Glutamatergic neuron (in vitro differentiated cells): ENCODE measurements around the gene STX1B. TPM values are rescaled to one million over a fixed set of nuclear protein-coding genes. Genes with fewer than 3 reads are reported as not detected.

Experiments used
- DNase-seq: peaks from one replicate; pipeline ENCODE4 v3.0.0; 2022
- H3K27ac Mint-ChIP-seq: one replicate; pipeline ENCODE4 v1.8.0; 2020; ENCODE audit warnings: mild to moderate bottlenecking, mixed read lengths, inconsistent platforms; ENCODE audit not compliant: unreplicated experiment
- H3K27me3 Mint-ChIP-seq: one replicate; pipeline ENCODE4 v1.8.0; 2020; ENCODE audit warnings: mild to moderate bottlenecking, moderate library complexity, mixed read lengths, inconsistent platforms; ENCODE audit not compliant: unreplicated experiment
- H3K36me3 Mint-ChIP-seq: one replicate; pipeline ENCODE4 v1.8.0; 2020; ENCODE audit warnings: mild to moderate bottlenecking, mixed read lengths, inconsistent platforms; ENCODE audit not compliant: unreplicated experiment
- H3K4me1 Mint-ChIP-seq: one replicate; pipeline ENCODE4 v1.8.0; 2020; ENCODE audit warnings: mild to moderate bottlenecking, low read depth, mixed read lengths, inconsistent platforms; ENCODE audit not compliant: unreplicated experiment
- H3K4me3 Mint-ChIP-seq: one replicate; pipeline ENCODE4 v1.8.0; 2020; ENCODE audit warnings: mild to moderate bottlenecking, mixed read lengths, inconsistent platforms; ENCODE audit not compliant: unreplicated experiment
- H3K9me3 Mint-ChIP-seq: one replicate; pipeline ENCODE4 v1.8.0; 2020; ENCODE audit warnings: mild to moderate bottlenecking, moderate library complexity, mixed read lengths, inconsistent platforms; ENCODE audit not compliant: unreplicated experiment
- CTCF ChIP-seq: fragments of 200-600 bp; sonication (generic); IDR thresholded peaks from one replicate; pipeline ENCODE4 v1.5.0; 2021; ENCODE audit not compliant: partially characterized antibody, unreplicated experiment
- total RNA-seq: library from RNA; stranded (reverse); fragmentation: NEBNext Ultra II Directional; extraction: Animal tissue kit (Norgen Biotek cat#: 25700); gene quantifications from one replicate; pipeline ENCODE4 v1.2.1, GENCODE V29; 2021; ENCODE audit not compliant: unreplicated experiment

STX1B gene
- total RNA-seq, 1 donor from 2014 or later = 51.6 TPM

GRCh38 chr16:31032736-31033708, 22.6 kb upstream of the STX1B start, which contains the start of gene STX4:
STX4 (plus strand) TSS chr16:31033558; CDS start chr16:31033806, 248 bp downstream.
- Mint-ChIP-seq H3K36me3 (no peaks in the 10 kb centered on the region), H3K4me3 (peak within 1 kb of the TSS; percentile 90), H3K27me3 (peaks cover 9% of the 10 kb centered on the region), H3K4me1 (peaks cover 8% of the 10 kb centered on the region), H3K9me3 (peaks cover 7% of the 10 kb centered on the region), H3K27ac (peak within 1 kb of the TSS; percentile 97)
- DNase-seq = peak; percentile 96
- TF ChIP-seq CTCF = no peak

- DNase-seq = no peak
- Mint-ChIP-seq H3K4me1 (peaks cover 8% of the 10 kb centered on the region), H3K9me3 (peaks cover 7% of the 10 kb centered on the region), H3K27ac (no peak overlapping the region), H3K4me3 (no peak overlapping the region), H3K27me3 (peaks cover 9% of the 10 kb centered on the region), H3K36me3 (no peaks in the 10 kb centered on the region)
- TF ChIP-seq CTCF = no peak
Observed at GRCh38 chr16:31031276-31031675, 20.8 kb upstream of the STX1B start.

GRCh38 chr16:31029272-31029671, 18.8 kb upstream of the STX1B start:
- Mint-ChIP-seq H3K4me1 (peaks cover 5% of the 10 kb centered on the region), H3K4me3 (no peak overlapping the region), H3K9me3 (peaks cover 7% of the 10 kb centered on the region), H3K27ac (no peak overlapping the region), H3K36me3 (no peaks in the 10 kb centered on the region), H3K27me3 (peaks cover 8% of the 10 kb centered on the region)
- DNase-seq = no peak
- TF ChIP-seq CTCF = no peak

GRCh38 chr16:31025339-31025738, 14.9 kb upstream of the STX1B start:
- H3K27ac Mint-ChIP-seq = no peak overlapping the region
- DNase-seq = no peak
- no peak overlapping the region for H3K4me3 Mint-ChIP-seq
- TF ChIP-seq CTCF = no peak
- H3K36me3 Mint-ChIP-seq = no peaks in the 10 kb centered on the region
- no peaks in the 10 kb centered on the region for H3K9me3 Mint-ChIP-seq
- H3K27me3 Mint-ChIP-seq = no peaks in the 10 kb centered on the region
- no peaks in the 10 kb centered on the region for H3K4me1 Mint-ChIP-seq

- TF ChIP-seq CTCF = no peak
- Mint-ChIP-seq H3K27ac (no peak overlapping the region), H3K9me3 (no peaks in the 10 kb centered on the region), H3K4me1 (no peaks in the 10 kb centered on the region), H3K27me3 (peaks cover 3% of the 10 kb centered on the region), H3K36me3 (no peaks in the 10 kb centered on the region), H3K4me3 (no peak overlapping the region)
- DNase-seq = no peak
Observed at GRCh38 chr16:31023627-31024226, 13.3 kb upstream of the STX1B start.
